HG03442 (cell line): ENCODE results near the gene ACAP1.

ENCODE experiments used
- ATAC-seq: cut with Tn5 transposase; IDR thresholded peaks from one replicate; pipeline ENCODE4 v1.9.1; 2021; ENCODE audit warnings: mild to moderate bottlenecking, moderate library complexity; ENCODE audit not compliant: unreplicated experiment

The ACAP1 gene

DNA sequence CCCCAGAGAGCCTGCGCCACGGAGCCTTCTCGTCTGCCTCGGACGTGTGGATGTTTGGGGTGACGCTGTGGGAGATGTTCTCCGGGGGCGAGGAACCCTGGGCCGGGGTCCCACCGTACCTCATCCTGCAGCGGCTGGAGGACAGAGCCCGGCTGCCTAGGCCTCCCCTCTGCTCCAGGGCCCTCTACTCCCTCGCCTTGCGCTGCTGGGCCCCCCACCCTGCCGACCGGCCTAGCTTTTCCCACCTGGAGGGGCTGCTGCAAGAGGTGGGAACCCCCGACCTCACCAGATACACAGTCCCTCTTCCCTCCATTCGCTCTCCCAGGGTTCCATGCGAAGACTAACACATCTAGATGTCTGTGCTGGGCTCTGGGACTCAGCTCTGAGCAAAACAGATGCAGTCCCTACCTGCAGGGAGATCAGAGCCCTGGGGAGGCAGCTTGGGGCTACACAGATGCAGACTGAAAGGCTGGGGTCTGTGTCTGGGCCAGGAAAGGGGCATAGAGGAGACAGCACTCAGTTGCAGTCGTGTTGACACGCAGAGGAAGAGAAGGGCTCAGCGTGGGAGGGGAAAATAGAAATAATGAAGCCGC, 48.3 kb downstream of the ACAP1 start:
- no peak for ATAC-seq

DNA sequence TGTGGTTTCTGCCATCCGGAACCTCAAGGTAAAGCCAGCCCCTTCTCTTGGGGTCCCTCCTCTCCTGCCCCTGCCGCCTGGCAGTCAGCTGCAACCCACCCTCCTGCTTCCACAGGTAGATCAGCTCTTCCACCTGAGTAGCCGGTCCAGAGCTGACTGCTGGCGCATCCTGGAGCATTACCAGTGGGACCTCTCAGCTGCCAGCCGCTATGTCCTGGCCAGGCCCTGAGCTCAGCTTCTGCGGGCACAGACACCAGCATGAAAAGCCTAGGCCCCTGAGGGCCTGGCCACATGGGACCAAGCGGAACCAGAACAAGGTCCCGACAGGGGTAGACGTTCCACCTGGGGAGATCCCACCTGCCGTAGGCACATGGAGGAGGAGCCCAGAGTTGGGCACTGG, 52.5 kb downstream of the ACAP1 start:
- ATAC-seq, result no peak

DNA sequence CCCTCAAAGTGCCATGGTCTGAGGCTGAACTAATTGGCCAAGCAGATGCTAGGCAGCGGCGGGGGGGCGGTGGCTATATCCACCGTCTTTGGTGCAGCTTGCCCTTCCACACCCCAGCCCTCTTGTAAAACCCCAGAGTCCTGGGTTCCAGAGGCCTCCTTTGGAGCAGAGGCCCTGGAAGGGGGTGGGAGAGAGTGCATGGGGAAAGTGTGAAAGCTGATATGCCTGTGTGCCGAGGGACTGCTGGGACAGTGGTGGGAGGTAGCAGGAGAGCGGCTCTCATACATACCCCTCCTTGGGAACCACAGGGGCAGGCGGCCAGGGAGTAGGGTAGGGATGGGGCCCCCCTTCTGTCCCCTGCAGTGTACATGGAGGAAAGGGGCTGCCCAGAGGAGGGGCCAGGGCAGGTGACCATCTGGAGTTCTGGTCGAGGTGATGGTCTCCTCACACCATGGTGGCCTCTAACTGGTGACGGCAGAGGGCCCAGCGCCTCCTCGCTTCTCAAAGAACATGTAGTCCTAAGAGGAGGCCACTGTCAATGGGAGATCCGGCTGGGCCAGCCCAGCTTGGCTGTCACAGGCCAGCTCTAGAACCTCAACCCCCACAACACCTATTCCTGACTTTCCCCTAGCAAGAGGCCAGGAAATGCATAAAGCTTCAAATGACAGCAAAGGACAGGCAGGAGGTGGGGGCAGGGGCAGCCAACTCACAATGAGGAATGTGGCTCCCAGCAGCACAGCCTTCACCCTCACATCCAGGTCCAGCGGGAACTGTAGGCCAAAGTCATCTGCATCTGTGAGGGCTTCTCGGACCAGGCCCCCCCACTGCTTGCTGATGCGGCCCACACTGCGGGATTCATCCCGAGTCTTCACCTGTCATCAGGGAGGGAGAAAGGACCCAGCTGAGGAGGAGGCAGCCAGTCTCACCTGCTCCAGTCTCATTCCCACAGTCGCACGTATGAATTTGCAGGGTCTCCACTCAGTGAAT, 53.9 kb downstream of the ACAP1 start:
- no peak for ATAC-seq

GRCh38 chr17:7391307-7391706, 55.0 kb downstream of the ACAP1 start:
- ATAC-seq, result no peak

- no peak for ATAC-seq
Measured at GRCh38 chr17:7392696-7393612, 56.6 kb downstream of the ACAP1 start.

GRCh38 chr17:7393613-7394451, 57.5 kb downstream of the ACAP1 start:
- peak; percentile 36 for ATAC-seq

DNA sequence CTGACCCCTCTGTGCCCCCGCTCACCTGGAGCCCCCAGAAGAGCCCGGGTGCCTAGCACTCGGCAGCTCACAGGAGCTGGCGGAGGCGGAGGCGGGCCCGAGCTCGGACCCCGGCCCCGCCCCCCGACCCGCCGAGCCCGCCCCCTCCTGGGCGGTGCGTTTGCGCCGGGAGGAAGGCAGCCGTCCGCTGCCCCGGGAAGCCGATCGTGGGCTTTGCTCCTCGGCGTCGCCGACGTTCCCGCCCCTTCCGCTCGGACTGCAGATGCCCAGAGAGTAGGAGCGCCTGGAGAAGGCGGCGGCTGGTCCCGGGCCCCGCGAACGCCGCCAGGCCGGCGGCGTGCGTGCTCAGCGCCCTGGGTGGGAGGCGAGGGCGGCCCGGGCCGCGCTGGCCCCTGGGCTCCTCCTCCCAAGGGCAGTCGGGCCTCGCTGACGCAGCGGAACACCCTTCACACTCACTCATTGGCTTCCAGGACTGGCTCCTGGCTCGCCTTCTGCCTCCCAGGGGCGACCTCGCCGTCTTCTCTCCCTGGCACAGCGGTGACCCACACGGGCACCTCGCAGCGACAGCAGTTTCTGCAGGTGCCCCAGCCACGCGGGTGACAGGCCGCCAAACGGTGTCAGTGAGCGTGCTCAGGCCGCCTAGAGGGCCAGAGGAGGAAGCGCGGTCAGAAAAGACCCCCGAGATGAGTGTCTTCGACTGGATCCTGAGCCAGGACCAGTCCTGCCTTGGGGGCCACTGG, 58.3 kb downstream of the ACAP1 start, which contains the start of gene PLSCR3:
Gene PLSCR3 (minus strand): TSS at position 74 of the 740 bp plus-strand sequence. CDS start 415 bp downstream, outside the sequence.
- ATAC-seq, result peak; percentile 74

- ATAC-seq, result no peak
Measured at GRCh38 chr17:7396147-7396546, 59.8 kb downstream of the ACAP1 start.

- no peak for ATAC-seq
Measured at GRCh38 chr17:7398612-7399011, 62.3 kb downstream of the ACAP1 start.
